Suprapubic skin (tissue), 3 donors: ENCODE data around the gene DCAF7.

ENCODE experiments used
- CTCF ChIP-seq, 2 donors: fragments of 200-600 bp in 1 of 2; fragments of 450-650 bp in 1 of 2; sonication (generic) in 1 of 2; IDR thresholded peaks; one replicate each; pipeline ENCODE4 v1.5.1; 2016 to 2019; ENCODE audit warnings: antibody characterized with exemption in 2 of 2, mild to moderate bottlenecking in 1 of 2, moderate library complexity in 1 of 2
- EP300 ChIP-seq: sonication (generic); formaldehyde crosslinking; IDR thresholded peaks from one replicate; pipeline ENCODE4 v1.6.1; 2017; ENCODE audit warnings: antibody characterized with exemption
- POLR2A ChIP-seq, 2 donors: fragments of 450-650 bp; IDR thresholded peaks; one replicate each; pipeline ENCODE4 v1.6.1; 2017; ENCODE audit warnings: antibody characterized with exemption in 2 of 2, mild to moderate bottlenecking in 2 of 2, moderate library complexity in 2 of 2

DNA sequence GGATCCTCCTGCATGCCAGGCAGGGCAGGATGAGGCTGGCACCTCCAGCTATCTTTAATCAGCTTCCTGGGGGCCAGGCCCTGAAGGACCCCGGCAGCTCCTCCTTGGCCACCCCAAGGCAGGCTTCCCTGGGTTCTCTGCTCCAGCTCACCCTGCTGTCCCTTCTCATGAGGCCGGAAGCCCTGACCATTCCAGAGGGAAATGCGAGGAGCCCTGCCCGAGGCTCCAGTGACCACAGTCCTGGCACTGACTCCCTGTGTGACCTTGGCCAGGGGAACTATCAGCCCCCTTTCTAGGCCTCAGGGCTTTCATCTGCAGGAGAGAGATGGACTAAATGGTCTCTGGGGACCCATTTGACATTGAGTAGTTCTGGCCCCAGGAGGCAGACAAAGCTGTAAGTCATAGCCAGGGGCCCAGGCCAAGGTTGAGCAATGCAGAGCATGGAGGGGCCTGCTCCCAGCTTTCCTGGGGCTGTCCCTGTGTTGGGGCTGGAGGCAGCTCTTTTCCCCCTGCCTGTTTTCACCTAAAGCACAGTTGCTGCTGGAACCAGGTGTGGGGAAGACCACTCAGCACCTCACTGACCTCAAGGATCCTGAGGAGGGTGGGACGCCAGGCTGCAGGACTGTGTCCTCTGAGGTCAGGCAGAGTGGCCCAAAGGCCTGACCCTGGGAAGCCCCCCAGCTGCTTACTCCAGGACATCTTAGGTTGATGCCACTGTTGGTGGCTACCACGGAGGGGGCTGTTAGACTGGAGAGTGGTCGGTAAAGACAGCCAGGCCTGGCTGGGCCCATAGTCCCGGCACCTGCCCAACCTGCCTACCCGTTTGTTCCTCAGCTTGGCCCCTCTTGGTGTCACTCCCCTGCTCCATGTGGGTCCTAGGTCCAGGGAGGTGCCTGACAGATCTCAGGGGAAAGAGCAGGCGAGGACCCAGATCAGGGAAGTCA, 19.0 kb upstream of the DCAF7 start:
- TF ChIP-seq CTCF (IDR thresholded peaks at IDR 0.05), result no peak
- no peak for TF ChIP-seq POLR2A (IDR thresholded peaks at IDR 0.05)
- TF ChIP-seq EP300, result no peak
